ENCODE measurements around the gene MTERF1.

The MTERF1 gene

GRCh38 chr7:91835091-91835825, 45.2 kb downstream of the MTERF1 start:
- no peak for DNase-seq (ENCODE audit: low read depth in 4 of 4, low spot score in 1 of 4)

- no peak for DNase-seq (ENCODE audit: low read depth in 4 of 4, low spot score in 1 of 4)
Observed at GRCh38 chr7:91832493-91833045, 47.9 kb downstream of the MTERF1 start.

- DNase-seq (ENCODE audit: low read depth in 4 of 4, low spot score in 1 of 4): no peak
Observed at GRCh38 chr7:91827169-91827568, 53.3 kb downstream of the MTERF1 start.

- DNase-seq (ENCODE audit: low read depth in 4 of 4, low spot score in 1 of 4): no peak
Observed at GRCh38 chr7:91826377-91826776, 54.1 kb downstream of the MTERF1 start.

GRCh38 chr7:91824201-91824600, 56.3 kb downstream of the MTERF1 start:
- no peak for DNase-seq (ENCODE audit: low read depth in 4 of 4, low spot score in 1 of 4)

Measured in stimulated activated CD4-positive, alpha-beta T cell treated with anti-CD3 and anti-CD28 coated beads, Interleukin-1b, Interleukin-23, amount 100 ng/mL, for 24 hours (primary cell).